ENCODE results near the gene KAZALD1. TPM values are rescaled to one million over a fixed set of nuclear protein-coding genes. Genes with fewer than 3 reads are reported as not detected.

KAZALD1 gene
- total RNA-seq (under 1 TPM; 0.18 to 0.20 TPM), polyA plus RNA-seq (not detected)

DNA sequence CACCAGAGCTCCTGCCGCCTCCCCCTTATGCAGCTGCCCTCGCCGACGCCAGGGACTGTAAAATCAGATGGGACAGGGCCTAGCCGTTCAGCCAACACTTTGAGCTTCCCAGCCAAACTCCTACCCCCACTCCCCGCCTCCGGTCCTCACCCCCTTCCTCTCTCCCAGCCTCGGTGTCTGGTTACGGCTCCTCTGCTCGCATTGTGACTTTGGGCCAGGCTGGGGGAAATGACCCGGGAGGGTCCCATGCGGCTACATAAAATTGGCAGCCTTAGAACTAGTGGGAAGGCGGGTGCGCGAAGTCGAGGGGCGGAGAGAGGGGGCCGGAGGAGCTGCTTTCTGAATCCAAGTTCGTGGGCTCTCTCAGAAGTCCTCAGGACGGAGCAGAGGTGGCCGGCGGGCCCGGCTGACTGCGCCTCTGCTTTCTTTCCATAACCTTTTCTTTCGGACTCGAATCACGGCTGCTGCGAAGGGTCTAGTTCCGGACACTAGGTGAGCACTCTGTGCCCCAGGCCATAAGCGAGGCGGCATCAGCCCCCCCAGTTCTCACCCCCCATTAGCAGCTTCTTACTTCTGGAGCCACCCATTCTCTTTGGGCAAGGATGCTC is at the start of gene KAZALD1:
Gene KAZALD1, plus strand, starts transcription at position 366 of the 608 bp plus-strand sequence. CDS start 604 bp downstream, outside the sequence.
- Histone ChIP-seq H3K4me1 (ENCODE audit: insufficient read depth, low read length) (peaks cover 31% of the 10 kb centered on the region), H3K36me3 (ENCODE audit: insufficient read depth, low read length) (no peaks in the 10 kb centered on the region), H3K4me3 (ENCODE audit: low read length) (peak within 1 kb of the TSS; percentile 95), H3K27ac (ENCODE audit: low read depth, low read length) (peak within 1 kb of the TSS; percentile 77), H3K9me3 (ENCODE audit: low read length) (no peaks in the 10 kb centered on the region), H3K27me3 (ENCODE audit: insufficient read depth, low read length, poor library complexity, severe bottlenecking) (peaks cover 39% of the 10 kb centered on the region)
- Mint-ChIP-seq H3K4me1 (peaks cover 20 to 46% (median 28%) of the 10 kb centered on the region in 3 donors), H3K4me3 (peak within 1 kb of the TSS; percentile 89 to 99 (median 96)), H3K27ac (peak within 1 kb of the TSS; percentile 89 to 98 (median 94)), H3K27me3 (peaks cover 32 to 34% of the 10 kb centered on the region in 2 donors), H3K36me3 (peaks cover 0 to 4% (median 1%) of the 10 kb centered on the region in 3 donors), H3K9me3 (no peaks in the 10 kb centered on the region)
- POLR2A ChIA-PET, result interaction anchor here (0.6 to 1.6 kb wide), 3 partner anchors 19 to 69 kb away, joined by 4 to 7 read pairs (median 6); partner anchors contain the start of genes PDZD7, SFXN3 and TLX1
- peak in 1 of 5 donors; percentile 49 for DNase-seq
- CTCF ChIA-PET, result interaction anchor here (0.9 to 19.6 kb wide), 5 partner anchors 10 to 90 kb away, joined by 3 to 258 read pairs (median 4); partner anchors contain the start of genes PDZD7 and SFXN3

DNA sequence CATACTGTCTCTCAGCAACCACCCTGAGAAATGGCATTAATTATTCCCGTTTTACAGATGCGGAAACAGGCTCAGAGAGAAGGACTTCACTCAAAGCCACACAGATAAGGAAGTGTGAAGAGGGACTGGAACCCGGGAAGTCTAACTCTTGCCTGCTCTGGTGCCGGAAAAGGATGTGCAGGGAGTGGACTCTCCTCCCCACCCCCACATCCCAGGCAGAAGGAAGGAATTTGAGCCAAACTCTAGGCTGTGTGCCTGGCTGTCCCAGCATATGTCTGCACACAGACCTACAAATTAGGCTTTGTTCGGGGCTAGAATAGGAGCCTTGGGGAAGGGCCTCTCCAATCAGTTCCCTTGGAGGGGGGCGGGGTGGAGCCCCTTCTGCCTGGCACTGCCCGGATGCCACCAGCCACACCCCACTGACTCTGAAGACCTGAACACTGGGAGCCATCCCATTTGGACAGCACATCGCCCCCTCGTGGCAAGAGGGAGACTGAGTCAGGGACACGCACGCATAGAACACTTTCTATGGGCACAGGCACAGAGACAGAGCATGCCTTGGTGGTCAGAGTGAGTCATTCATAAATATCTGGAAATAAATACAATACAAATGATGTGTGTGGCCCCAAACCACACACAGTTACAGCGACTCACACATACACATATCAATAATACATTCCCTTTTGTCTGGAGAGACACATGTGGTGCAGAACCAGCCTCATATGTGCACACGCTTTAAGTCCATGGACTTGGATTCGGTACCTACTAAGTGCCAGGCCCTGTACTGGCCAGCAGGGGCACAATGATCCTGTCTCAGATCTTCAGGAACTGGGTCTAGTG is 49.0 kb upstream of the KAZALD1 start:
- peak; percentile 50 to 86 (median 66) for DNase-seq
- POLR2A ChIA-PET, result no interaction called here
- no peaks in the 10 kb centered on the region for H3K9me3 Mint-ChIP-seq
- H3K27me3 ChIP-seq (ENCODE audit: insufficient read depth, low read length, poor library complexity, severe bottlenecking), result peaks cover 14% of the 10 kb centered on the region
- CTCF ChIA-PET, result interaction anchor here (1.4 to 7.0 kb wide), 3 partner anchors 10 to 15 kb away, joined by 3 to 64 read pairs (median 7); partner anchors contain the start of gene LZTS2
- peaks cover 13% of the 10 kb centered on the region for H3K4me1 ChIP-seq (ENCODE audit: insufficient read depth, low read length)
- no peak overlapping the region for H3K4me3 ChIP-seq (ENCODE audit: low read length)
- peak overlapping the region in 2 of 8 donors; percentile 11 to 69 for H3K27ac Mint-ChIP-seq
- H3K9me3 ChIP-seq (ENCODE audit: low read length), result no peaks in the 10 kb centered on the region
- no peaks in the 10 kb centered on the region for H3K36me3 ChIP-seq (ENCODE audit: insufficient read depth, low read length)
- peaks cover 0 to 4% (median 2%) of the 10 kb centered on the region in 3 donors for H3K36me3 Mint-ChIP-seq
- H3K27me3 Mint-ChIP-seq, result peaks cover 26 to 29% of the 10 kb centered on the region in 2 donors
- H3K4me1 Mint-ChIP-seq, result peaks cover 9 to 17% (median 16%) of the 10 kb centered on the region in 3 donors
- H3K27ac ChIP-seq (ENCODE audit: low read depth, low read length), result no peak overlapping the region
- no peak overlapping the region for H3K4me3 Mint-ChIP-seq

DNA sequence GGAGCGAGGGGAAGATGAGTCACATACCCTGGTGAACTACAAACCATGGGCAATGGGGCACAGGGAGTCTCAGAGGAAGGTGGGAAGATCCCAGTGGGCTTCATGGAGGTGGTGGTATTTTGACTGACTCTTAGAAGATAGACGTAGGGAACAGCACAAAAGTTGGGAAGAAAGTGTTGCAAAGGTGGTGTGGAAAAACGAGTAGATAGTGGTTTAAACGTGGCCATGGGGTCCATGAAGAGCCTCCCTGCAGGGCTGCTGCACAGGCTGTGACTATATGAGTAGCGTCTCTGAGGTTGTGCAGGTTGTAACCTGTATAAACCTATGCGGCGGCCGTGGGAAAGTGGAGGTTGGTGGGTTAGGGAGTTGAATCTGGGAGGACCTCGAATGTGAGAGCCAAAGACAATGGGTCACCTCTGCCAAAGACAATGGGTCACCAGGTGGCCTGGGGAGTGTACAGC is 48.4 kb upstream of the KAZALD1 start:
- no peak for DNase-seq
- Histone ChIP-seq H3K4me3 (ENCODE audit: low read length) (no peak overlapping the region), H3K36me3 (ENCODE audit: insufficient read depth, low read length) (no peaks in the 10 kb centered on the region), H3K4me1 (ENCODE audit: insufficient read depth, low read length) (peaks cover 13% of the 10 kb centered on the region), H3K9me3 (ENCODE audit: low read length) (no peaks in the 10 kb centered on the region), H3K27ac (ENCODE audit: low read depth, low read length) (no peak overlapping the region), H3K27me3 (ENCODE audit: insufficient read depth, low read length, poor library complexity, severe bottlenecking) (peaks cover 18% of the 10 kb centered on the region)
- H3K27me3 Mint-ChIP-seq, result peaks cover 28 to 32% of the 10 kb centered on the region in 2 donors
- peak overlapping the region in 2 of 8 donors; percentile 11 to 69 for H3K27ac Mint-ChIP-seq
- ChIA-PET POLR2A (interaction anchor here (0.6 kb wide), 1 partner anchor 155 kb away, joined by 4 read pairs; no protein-coding TSS in a partner anchor), CTCF (interaction anchor here (1.3 to 6.9 kb wide), 12 partner anchors 9 to 478 kb away, joined by 3 to 98 read pairs (median 6); partner anchors contain the start of genes HIF1AN, LZTS2, MRPL43 and SLF2)
- H3K9me3 Mint-ChIP-seq, result no peaks in the 10 kb centered on the region
- peaks cover 0 to 4% (median 2%) of the 10 kb centered on the region in 3 donors for H3K36me3 Mint-ChIP-seq
- peaks cover 9 to 17% (median 17%) of the 10 kb centered on the region in 3 donors for H3K4me1 Mint-ChIP-seq
- H3K4me3 Mint-ChIP-seq, result no peak overlapping the region

GRCh38 chr10:101014230-101014884 is 47.4 kb upstream of the KAZALD1 start:
- Mint-ChIP-seq H3K4me1 (peaks cover 9 to 19% (median 17%) of the 10 kb centered on the region in 3 donors), H3K27ac (no peak overlapping the region), H3K9me3 (no peaks in the 10 kb centered on the region), H3K27me3 (peaks cover 30 to 36% of the 10 kb centered on the region in 2 donors), H3K4me3 (no peak overlapping the region), H3K36me3 (peaks cover 0 to 4% (median 2%) of the 10 kb centered on the region in 3 donors)
- Histone ChIP-seq H3K27ac (ENCODE audit: low read depth, low read length) (no peak overlapping the region), H3K4me1 (ENCODE audit: insufficient read depth, low read length) (peaks cover 13% of the 10 kb centered on the region), H3K27me3 (ENCODE audit: insufficient read depth, low read length, poor library complexity, severe bottlenecking) (peaks cover 20% of the 10 kb centered on the region), H3K9me3 (ENCODE audit: low read length) (no peaks in the 10 kb centered on the region), H3K4me3 (ENCODE audit: low read length) (no peak overlapping the region), H3K36me3 (ENCODE audit: insufficient read depth, low read length) (no peaks in the 10 kb centered on the region)
- CTCF ChIA-PET, result interaction anchor here (0.6 to 6.9 kb wide), 24 partner anchors 10 to 479 kb away, joined by 3 to 98 read pairs (median 5); partner anchors contain the start of genes HIF1AN, KAZALD1, LZTS2 and MRPL43
- peak; percentile 65 to 78 (median 70) for DNase-seq
- POLR2A ChIA-PET, result no interaction called here

- H3K4me3 ChIP-seq (ENCODE audit: low read length), result no peak overlapping the region
- Mint-ChIP-seq H3K27ac (no peak overlapping the region), H3K4me1 (peaks cover 9 to 19% (median 17%) of the 10 kb centered on the region in 3 donors), H3K36me3 (peaks cover 0 to 4% (median 2%) of the 10 kb centered on the region in 3 donors), H3K4me3 (no peak overlapping the region), H3K27me3 (peaks cover 31 to 39% of the 10 kb centered on the region in 2 donors), H3K9me3 (no peaks in the 10 kb centered on the region)
- no peak for DNase-seq
- H3K27me3 ChIP-seq (ENCODE audit: insufficient read depth, low read length, poor library complexity, severe bottlenecking), result peaks cover 20% of the 10 kb centered on the region
- H3K4me1 ChIP-seq (ENCODE audit: insufficient read depth, low read length), result peaks cover 13% of the 10 kb centered on the region
- no peaks in the 10 kb centered on the region for H3K36me3 ChIP-seq (ENCODE audit: insufficient read depth, low read length)
- CTCF ChIA-PET, result interaction anchor here (0.6 to 6.9 kb wide), 27 partner anchors 11 to 479 kb away, joined by 3 to 98 read pairs (median 5); partner anchors contain the start of genes HIF1AN, KAZALD1, LZTS2 and MRPL43
- H3K27ac ChIP-seq (ENCODE audit: low read depth, low read length), result no peak overlapping the region
- POLR2A ChIA-PET, result no interaction called here
- no peaks in the 10 kb centered on the region for H3K9me3 ChIP-seq (ENCODE audit: low read length)
Measured at GRCh38 chr10:101014966-101015581, 46.7 kb upstream of the KAZALD1 start.

DNA sequence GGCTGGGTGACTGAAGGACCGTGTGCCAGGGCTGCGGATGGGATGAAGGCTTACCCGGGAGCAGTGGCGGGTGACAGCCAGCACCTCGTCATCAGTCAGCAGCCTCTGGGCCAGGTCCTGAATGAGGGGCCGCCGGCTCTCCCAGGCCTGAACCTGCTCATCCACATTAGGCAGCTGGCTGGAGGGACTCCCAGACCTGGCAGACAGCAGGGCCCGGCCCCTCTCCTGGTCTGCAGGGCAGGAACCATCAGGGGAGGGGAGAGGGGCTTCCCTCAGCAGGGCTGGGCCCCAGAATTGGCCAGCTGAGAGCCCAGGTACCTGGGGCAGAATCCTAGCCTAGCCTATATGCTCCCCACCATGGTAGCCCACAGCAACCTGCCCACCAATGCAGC is 46.2 kb upstream of the KAZALD1 start:
- Mint-ChIP-seq H3K4me3 (no peak overlapping the region), H3K27me3 (peaks cover 35 to 42% of the 10 kb centered on the region in 2 donors), H3K4me1 (peaks cover 9 to 19% (median 17%) of the 10 kb centered on the region in 3 donors), H3K36me3 (peaks cover 0 to 4% (median 2%) of the 10 kb centered on the region in 3 donors), H3K27ac (no peak overlapping the region), H3K9me3 (no peaks in the 10 kb centered on the region)
- H3K4me1 ChIP-seq (ENCODE audit: insufficient read depth, low read length), result peaks cover 13% of the 10 kb centered on the region
- peaks cover 20% of the 10 kb centered on the region for H3K27me3 ChIP-seq (ENCODE audit: insufficient read depth, low read length, poor library complexity, severe bottlenecking)
- H3K9me3 ChIP-seq (ENCODE audit: low read length), result no peaks in the 10 kb centered on the region
- no peaks in the 10 kb centered on the region for H3K36me3 ChIP-seq (ENCODE audit: insufficient read depth, low read length)
- no peak overlapping the region for H3K4me3 ChIP-seq (ENCODE audit: low read length)
- CTCF ChIA-PET, result interaction anchor here (0.7 to 6.9 kb wide), 10 partner anchors 11 to 51 kb away, joined by 3 to 98 read pairs (median 8); partner anchors contain the start of genes KAZALD1, LZTS2, PDZD7 and SFXN3
- DNase-seq, result no peak
- no peak overlapping the region for H3K27ac ChIP-seq (ENCODE audit: low read depth, low read length)
- POLR2A ChIA-PET, result interaction anchor here (0.9 kb wide), 1 partner anchor 15 kb away, joined by 3 read pairs; the partner anchor contains the start of genes PDZD7 and SFXN3
